Measurements from ENCODE around the gene CLCN1.

DNA sequence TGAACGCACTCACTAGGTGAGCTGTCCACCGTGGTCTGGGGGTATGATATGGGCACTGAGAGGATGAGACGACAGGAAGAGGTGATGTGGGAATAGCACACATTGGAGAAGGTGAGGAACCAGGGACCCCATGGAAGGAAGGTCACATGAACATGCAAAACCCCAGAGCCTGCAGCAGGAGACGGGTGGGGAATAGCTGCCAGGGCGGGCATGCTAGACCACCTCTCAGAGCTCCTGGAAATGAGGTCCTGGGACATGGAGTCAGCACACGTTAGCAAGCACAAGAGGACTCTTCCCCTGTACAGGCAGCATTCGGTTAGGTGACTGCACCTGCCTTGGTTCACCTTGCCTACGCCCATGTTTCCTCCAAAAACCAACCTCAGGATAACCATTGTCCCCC, 38.5 kb downstream of the CLCN1 start:
- TF ChIP-seq, protein P1, sequence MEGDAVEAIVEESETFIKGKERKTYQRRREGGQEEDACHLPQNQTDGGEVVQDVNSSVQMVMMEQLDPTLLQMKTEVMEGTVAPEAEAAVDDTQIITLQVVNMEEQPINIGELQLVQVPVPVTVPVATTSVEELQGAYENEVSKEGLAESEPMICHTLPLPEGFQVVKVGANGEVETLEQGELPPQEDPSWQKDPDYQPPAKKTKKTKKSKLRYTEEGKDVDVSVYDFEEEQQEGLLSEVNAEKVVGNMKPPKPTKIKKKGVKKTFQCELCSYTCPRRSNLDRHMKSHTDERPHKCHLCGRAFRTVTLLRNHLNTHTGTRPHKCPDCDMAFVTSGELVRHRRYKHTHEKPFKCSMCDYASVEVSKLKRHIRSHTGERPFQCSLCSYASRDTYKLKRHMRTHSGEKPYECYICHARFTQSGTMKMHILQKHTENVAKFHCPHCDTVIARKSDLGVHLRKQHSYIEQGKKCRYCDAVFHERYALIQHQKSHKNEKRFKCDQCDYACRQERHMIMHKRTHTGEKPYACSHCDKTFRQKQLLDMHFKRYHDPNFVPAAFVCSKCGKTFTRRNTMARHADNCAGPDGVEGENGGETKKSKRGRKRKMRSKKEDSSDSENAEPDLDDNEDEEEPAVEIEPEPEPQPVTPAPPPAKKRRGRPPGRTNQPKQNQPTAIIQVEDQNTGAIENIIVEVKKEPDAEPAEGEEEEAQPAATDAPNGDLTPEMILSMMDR (IDR thresholded peaks at IDR 0.05): no peak
- no peak for TF ChIP-seq EZH2 (IDR thresholded peaks at IDR 0.05)
- TF ChIP-seq EZH2phosphoT487 (IDR thresholded peaks at IDR 0.05): no peak
